Activated CD4-positive, alpha-beta T cell treated with anti-CD3 and anti-CD28 coated beads for 24 hours (primary cell): Measurements from ENCODE around the gene PCNT.

ENCODE experiments used
- DNase-seq, 2 donors: peaks; one replicate each; pipeline ENCODE4 v3.0.0-alpha.2; 2020; ENCODE audit warnings: low read depth in 2 of 2

PCNT gene

DNA sequence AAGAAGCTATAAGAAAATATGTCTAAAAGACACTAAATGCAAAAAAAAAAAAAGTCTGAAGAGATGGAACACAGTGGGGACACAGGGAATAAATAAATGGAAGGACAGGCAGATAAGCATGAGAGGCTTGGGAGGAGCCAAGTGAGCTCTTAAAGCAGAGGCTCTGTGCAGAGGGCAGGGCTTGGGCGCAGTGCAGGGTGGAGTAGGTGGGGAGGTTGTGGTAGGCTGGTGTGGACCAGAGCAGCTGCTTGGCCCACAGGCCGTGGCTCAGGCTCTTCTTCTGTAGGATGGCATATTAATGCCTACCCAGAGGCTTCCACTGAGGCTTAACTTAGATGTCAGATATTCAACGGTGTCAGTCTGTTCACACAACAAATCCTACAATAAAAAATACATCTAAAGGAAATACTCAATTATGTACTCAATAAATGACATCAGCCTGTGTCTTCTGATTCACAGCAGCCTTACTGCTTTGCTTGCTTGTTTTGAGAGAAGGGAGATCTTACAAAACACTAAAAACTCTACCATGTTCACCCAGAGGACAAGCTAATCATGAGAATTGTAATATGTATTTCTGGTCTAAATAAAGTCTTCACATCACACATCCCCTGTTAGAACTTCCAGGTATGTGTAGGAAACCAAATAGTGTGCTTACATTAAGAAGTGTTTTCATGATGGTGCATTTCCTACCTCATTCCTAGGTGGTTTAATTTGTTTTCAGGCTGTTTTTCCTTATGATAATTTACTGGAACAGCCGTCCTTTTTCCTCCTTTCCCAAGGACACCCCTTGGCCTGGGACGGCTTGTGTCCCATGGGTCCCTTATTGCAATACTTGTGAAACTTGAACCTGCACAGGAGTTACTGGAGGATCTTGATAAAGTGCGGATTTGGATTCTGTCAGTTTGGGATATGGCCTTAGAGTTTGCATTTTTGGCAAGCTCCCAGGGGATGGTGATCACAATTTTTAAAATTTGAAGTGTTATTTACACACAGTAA, 159.6 kb downstream of the PCNT start:
- DNase-seq = no peak

- DNase-seq = no peak
Measured at GRCh38 chr21:46486481-46487126, 162.6 kb downstream of the PCNT start.

GRCh38 chr21:46489162-46489663, 165.3 kb downstream of the PCNT start:
- DNase-seq = no peak

- no peak for DNase-seq
Measured at GRCh38 chr21:46489800-46490199, 165.8 kb downstream of the PCNT start.

- DNase-seq = no peak
Measured at GRCh38 chr21:46491553-46491952, 167.6 kb downstream of the PCNT start.

DNA sequence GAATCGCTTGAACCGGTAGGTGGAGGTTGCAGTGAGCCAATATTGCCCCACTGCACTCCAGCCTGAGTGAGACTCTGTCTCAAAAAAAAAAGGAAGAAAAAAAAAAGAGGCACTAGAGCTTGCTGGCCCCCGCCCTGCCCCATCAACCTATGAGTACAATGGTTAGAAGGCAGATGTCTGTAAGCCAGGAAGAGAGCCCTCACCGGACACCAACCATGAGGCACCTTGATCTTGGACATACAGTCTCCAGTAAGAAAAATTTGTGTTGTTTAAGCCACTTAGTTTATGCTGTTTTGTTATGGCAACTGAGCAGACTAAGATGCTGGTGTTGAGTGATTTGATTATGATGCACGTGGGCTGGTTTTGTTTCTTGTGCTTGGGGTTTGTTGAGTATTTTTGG, 168.9 kb downstream of the PCNT start:
- DNase-seq = no peak

DNA sequence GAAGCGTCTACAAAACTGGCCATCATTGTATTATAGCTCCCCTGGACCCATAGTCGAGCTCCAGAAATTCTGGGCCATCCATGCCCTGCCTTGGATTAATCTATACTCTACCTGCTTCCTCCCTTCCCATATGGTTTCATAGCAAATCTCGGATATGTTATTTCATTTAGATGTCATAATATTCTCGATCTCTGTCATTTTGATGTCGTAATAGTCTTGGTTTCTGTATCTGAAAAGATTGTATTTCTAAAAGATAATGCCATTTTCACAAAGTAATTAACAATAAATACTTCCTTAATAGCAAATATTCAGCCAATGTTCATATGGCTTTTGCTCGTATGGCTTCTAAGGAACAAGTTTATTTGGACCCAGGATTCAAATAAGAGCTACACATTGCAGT, 169.9 kb downstream of the PCNT start:
- no peak for DNase-seq
